ENCODE data around the gene DCAF4.
A peak's percentile ranks its signal among the peaks of the same experiment; 100 is the strongest.

The DCAF4 gene

GRCh38 chr14:72926292-72927028, at the start of gene DCAF4:
Gene DCAF4 (plus strand): TSS chr14:72926464. CDS start chr14:72937979, 11,515 bp downstream.
- peak; percentile 99 for DNase-seq (ENCODE audit: low read depth)
- no peak for TF ChIP-seq CTCF (IDR thresholded peaks at IDR 0.05; ENCODE audit: insufficient read depth, low read depth, low read length, missing control alignments)
- peak within 1 kb of the TSS; percentile 81 for H3K4me3 ChIP-seq (ENCODE audit: low read length)

- no peak overlapping the region for H3K4me3 ChIP-seq (ENCODE audit: low read length)
- no peak for DNase-seq (ENCODE audit: low read depth)
- TF ChIP-seq CTCF (IDR thresholded peaks at IDR 0.05; ENCODE audit: insufficient read depth, low read depth, low read length, missing control alignments) = no peak
These were observed 49.6 kb upstream of the DCAF4 start for GRCh38 chr14:72876710-72877063.

- no peak overlapping the region for H3K4me3 ChIP-seq (ENCODE audit: low read length)
- no peak for DNase-seq (ENCODE audit: low read depth)
- TF ChIP-seq CTCF (IDR thresholded peaks at IDR 0.05; ENCODE audit: insufficient read depth, low read depth, low read length, missing control alignments) = no peak
These were observed 47.5 kb upstream of the DCAF4 start for GRCh38 chr14:72878746-72879145.

GRCh38 chr14:72879431-72879830, 46.8 kb upstream of the DCAF4 start:
- no peak overlapping the region for H3K4me3 ChIP-seq (ENCODE audit: low read length)
- TF ChIP-seq CTCF (IDR thresholded peaks at IDR 0.05; ENCODE audit: insufficient read depth, low read depth, low read length, missing control alignments) = no peak
- DNase-seq (ENCODE audit: low read depth) = no peak

GRCh38 chr14:72880164-72880563, 46.1 kb upstream of the DCAF4 start:
- no peak for DNase-seq (ENCODE audit: low read depth)
- H3K4me3 ChIP-seq (ENCODE audit: low read length) = no peak overlapping the region
- TF ChIP-seq CTCF (IDR thresholded peaks at IDR 0.05; ENCODE audit: insufficient read depth, low read depth, low read length, missing control alignments) = no peak

- DNase-seq (ENCODE audit: low read depth) = no peak
- H3K4me3 ChIP-seq (ENCODE audit: low read length) = no peak overlapping the region
- no peak for TF ChIP-seq CTCF (IDR thresholded peaks at IDR 0.05; ENCODE audit: insufficient read depth, low read depth, low read length, missing control alignments)
These were observed 45.4 kb upstream of the DCAF4 start for GRCh38 chr14:72880820-72881219.

- no peak for DNase-seq (ENCODE audit: low read depth)
- TF ChIP-seq CTCF (IDR thresholded peaks at IDR 0.05; ENCODE audit: insufficient read depth, low read depth, low read length, missing control alignments) = no peak
- no peak overlapping the region for H3K4me3 ChIP-seq (ENCODE audit: low read length)
These were observed 44.7 kb upstream of the DCAF4 start for GRCh38 chr14:72881543-72881942.

All from epithelial cell of esophagus (primary cell).